HCT116 (cell line): ENCODE data around the gene AK5. TPM values are rescaled to one million over a fixed set of nuclear protein-coding genes. Genes with fewer than 3 reads are reported as not detected.

ENCODE experiments used
- ATAC-seq: fragments of 200-7000 bp; cut with Tn5 transposase; 2 replicates; pipeline ENCODE4 v1.9.1; 2020; ENCODE audit warnings: mild to moderate bottlenecking, moderate library complexity
- BruUV-seq: library from RNA; stranded (reverse); fragments of 400-500 nt; replicated peaks from 2 replicates; lab custom pipeline; 2021; lab: Mats Ljungman, UMichigan
- CTCF ChIA-PET: fragments of 300-600 bp; sonication (Branson Sonifier 250); formaldehyde crosslinking; loops from one replicate; lab custom pipeline; 2021; ENCODE audit warnings: antibody characterized with exemption; lab: Charles Lee
- POLR2A ChIA-PET: fragments of 300-600, 350-600 bp; sonication (Branson Sonifier 250); formaldehyde crosslinking; loops from one replicate; lab custom pipeline; 2021; ENCODE audit warnings: antibody characterized with exemption; lab: Charles Lee
- RAD21 ChIA-PET, 2 experiments: fragments of 300-600 bp; sonication (Branson Sonifier 250); formaldehyde crosslinking; loops; one replicate each; lab custom pipeline; 2023; ENCODE audit warnings: low total read pairs in 2 of 2; ENCODE audit not compliant: uncharacterized antibody in 2 of 2, unreplicated experiment in 2 of 2, low non-redundant PET in 1 of 2; lab: Charles Lee
- DNase-seq: peaks from one replicate; pipeline ENCODE4 v3.0.0-alpha.2; 2010; ENCODE audit warnings: low read depth, low spot score
- H2AFZ ChIP-seq: fragments of 200-600 bp; shearing (Covaris generic), sonication (generic); 2 replicates; pipeline ENCODE4 v1.6.1; 2017; ENCODE audit warnings: low read depth, mixed run types, mixed read lengths, antibody characterized with exemption, low read length; ENCODE audit not compliant: poor library complexity, severe bottlenecking
- H3K27ac ChIP-seq: 2 replicates; pipeline ENCODE4 v1.5.1; 2012; ENCODE audit warnings: low read depth, low read length
- H3K27me3 ChIP-seq: fragments of 200-600 bp; sonication (generic); 2 replicates; pipeline ENCODE4 v1.6.1; 2016; ENCODE audit warnings: mixed run types, low read length, mixed read lengths; ENCODE audit not compliant: insufficient read depth
- H3K36me3 ChIP-seq, 2 experiments: fragments of 200-500 bp in 1 of 2; fragments of 200-600 bp in 1 of 2; sonication (Bioruptor generic) in 1 of 2; sonication (generic) in 1 of 2; 2 replicates each; pipeline versions ENCODE4 v1.5.1 to v1.6.1; 2014 to 2016; ENCODE audit warnings: low read length in 2 of 2, inconsistent platforms in 1 of 2, mixed read lengths in 1 of 2, mixed run types in 1 of 2; ENCODE audit not compliant: insufficient read depth in 2 of 2, control insufficient read depth in 1 of 2
- H3K4me1 ChIP-seq, 2 experiments: fragments of 200-600 bp in 1 of 2; sonication (generic) in 1 of 2; 2 replicates each; pipeline versions ENCODE4 v1.5.1 to v1.6.1; 2012 to 2017; ENCODE audit warnings: low read length in 2 of 2, inconsistent platforms in 1 of 2, mild to moderate bottlenecking in 1 of 2, mixed read lengths in 1 of 2, mixed run types in 1 of 2, moderate library complexity in 1 of 2; ENCODE audit not compliant: insufficient read depth in 2 of 2, control insufficient read depth in 1 of 2
- H3K4me2 ChIP-seq: fragments of 200-600 bp; sonication (generic); 2 replicates; pipeline ENCODE4 v1.6.1; 2017; ENCODE audit warnings: mixed run types, low read length, mixed read lengths
- H3K4me3 ChIP-seq, 2 experiments: fragments of 200-600 bp in 1 of 2; sonication (generic) in 1 of 2; replicated peaks in 1 of 2; 2 replicates each; pipeline ENCODE4 v1.5.1; 2011 to 2016; ENCODE audit warnings: low read length in 2 of 2, control low read depth in 1 of 2, low read depth in 1 of 2, mild to moderate bottlenecking in 1 of 2, mixed read lengths in 1 of 2, mixed run types in 1 of 2
- H3K79me2 ChIP-seq: fragments of 200-600 bp; sonication (generic); 2 replicates; pipeline ENCODE4 v1.6.1; 2017; ENCODE audit warnings: mild to moderate bottlenecking, mixed run types, low read length, moderate library complexity, mixed read lengths; ENCODE audit not compliant: insufficient read depth
- H3K9ac ChIP-seq: fragments of 200-600 bp; sonication (generic); 2 replicates; pipeline ENCODE4 v1.6.1; 2016; ENCODE audit warnings: low read length, mixed read lengths
- H3K9me2 ChIP-seq: fragments of 200-600 bp; sonication (generic), shearing (Covaris generic); 2 replicates; pipeline ENCODE4 v1.6.1; 2017; ENCODE audit warnings: mixed run types, mild to moderate bottlenecking, moderate library complexity; ENCODE audit not compliant: insufficient read depth
- H3K9me3 ChIP-seq, 2 experiments: fragments of 200-500 bp in 1 of 2; fragments of 200-600 bp in 1 of 2; sonication (Bioruptor generic) in 1 of 2; sonication (generic) in 1 of 2; 2 replicates each; pipeline ENCODE4 v1.6.1; 2014 to 2017; ENCODE audit warnings: low read length in 2 of 2, mixed read lengths in 2 of 2, inconsistent platforms in 1 of 2, low read depth in 1 of 2, mild to moderate bottlenecking in 1 of 2, mixed run types in 1 of 2, moderate library complexity in 1 of 2; ENCODE audit not compliant: control insufficient read depth in 1 of 2, insufficient read depth in 1 of 2
- H4K20me1 ChIP-seq: fragments of 200-600 bp; sonication (generic), shearing (Covaris generic); 2 replicates; pipeline ENCODE4 v1.6.1; 2017; ENCODE audit warnings: mixed run types, mild to moderate bottlenecking, moderate library complexity; ENCODE audit not compliant: insufficient read depth
- CBX3 ChIP-seq: IDR thresholded peaks from 2 replicates; pipeline ENCODE4 v1.6.1; 2012; ENCODE audit warnings: low read depth
- ELF1 ChIP-seq: IDR thresholded peaks from 2 replicates; pipeline ENCODE4 v1.6.1; 2012; ENCODE audit warnings: low read depth, borderline replicate concordance
- EZH2 ChIP-seq: fragments of 200-600 bp; sonication (generic); IDR thresholded peaks from 2 replicates; pipeline ENCODE4 v1.6.1; 2017; ENCODE audit warnings: antibody characterized with exemption, mixed run types
- JUND ChIP-seq: IDR thresholded peaks from 2 replicates; pipeline ENCODE4 v1.6.1; 2012
- YY1 ChIP-seq: IDR thresholded peaks from 2 replicates; pipeline ENCODE4 v1.6.1; 2011; ENCODE audit warnings: low read length, low read depth, moderate library complexity, mild to moderate bottlenecking; ENCODE audit not compliant: insufficient replicate concordance; ENCODE audit errors: extremely low read depth
- ZNF274 ChIP-seq: fragments of 200-500 bp; sonication (Bioruptor generic); IDR thresholded peaks from 2 replicates; pipeline ENCODE4 v1.6.1; 2014; ENCODE audit warnings: mild to moderate bottlenecking, low read depth, low read length, inconsistent platforms
- intact Hi-C: fragments of 100-400 bp; cut with micrococcal nuclease; formaldehyde crosslinking; loops from 2 replicates; pipeline ENCODE4 v1.10.0; 2022
- total RNA-seq: library from RNA; stranded (reverse); gene quantifications from one replicate; pipeline ENCODE4 v1.2.1, GENCODE V29; 2021; ENCODE audit not compliant: unreplicated experiment
- TF ChIP-seq, protein P1 (sequence below), 3 experiments: fragments of 200-600 bp in 1 of 3; sonication (generic) in 1 of 3; IDR thresholded peaks in 2 of 3; conservative IDR thresholded peaks in 1 of 3; 2 replicates each; pipeline ENCODE4 v1.5.1; 2012 to 2017; ENCODE audit warnings: low read depth in 2 of 3, low read length in 2 of 3, antibody characterized with exemption in 1 of 3, borderline replicate concordance in 1 of 3, control low read depth in 1 of 3, mild to moderate bottlenecking in 1 of 3, mixed read lengths in 1 of 3, mixed run types in 1 of 3, moderate library complexity in 1 of 3; ENCODE audit not compliant: insufficient read depth in 1 of 3
- TF ChIP-seq, protein P2 (sequence below): IDR thresholded peaks from 2 replicates; pipeline ENCODE4 v1.6.1; 2012; ENCODE audit warnings: low read depth

The AK5 gene
- total RNA-seq, 1 experiment from 2014 or later: 0.22 TPM

GRCh38 chr1:77608893-77609292, 327.1 kb downstream of the AK5 start:
- CTCF ChIA-PET: no interaction called here
- Histone ChIP-seq H3K79me2 (peaks cover 72% of the 10 kb centered on the region), H3K9me2 (no peaks in the 10 kb centered on the region), H3K9me3 (peaks cover 10% of the 10 kb centered on the region in 2 experiments; a peak in 3 of 4 replicates), H3K27me3 (no peaks in the 10 kb centered on the region), H3K27ac (no peak overlapping the region), H4K20me1 (no peaks in the 10 kb centered on the region), H3K36me3 (no peaks in the 10 kb centered on the region; a peak in 1 of 4 replicates), H3K4me3 (no peak overlapping the region), H2AFZ (no peak overlapping the region), H3K4me1 (peaks cover 5 to 15% of the 10 kb centered on the region in 2 experiments; a peak in 1 of 4 replicates), H3K9ac (no peak overlapping the region), H3K4me2 (no peak overlapping the region)
- BruUV-seq: no TSS peak
- TF ChIP-seq EZH2 (no peak), CBX3 (peak; percentile 60; the same call in 1 of the 2 replicates), ELF1 (no peak), JUND (no peak), YY1 (no peak), ZNF274 (no peak)
- TF ChIP-seq, protein P1, sequence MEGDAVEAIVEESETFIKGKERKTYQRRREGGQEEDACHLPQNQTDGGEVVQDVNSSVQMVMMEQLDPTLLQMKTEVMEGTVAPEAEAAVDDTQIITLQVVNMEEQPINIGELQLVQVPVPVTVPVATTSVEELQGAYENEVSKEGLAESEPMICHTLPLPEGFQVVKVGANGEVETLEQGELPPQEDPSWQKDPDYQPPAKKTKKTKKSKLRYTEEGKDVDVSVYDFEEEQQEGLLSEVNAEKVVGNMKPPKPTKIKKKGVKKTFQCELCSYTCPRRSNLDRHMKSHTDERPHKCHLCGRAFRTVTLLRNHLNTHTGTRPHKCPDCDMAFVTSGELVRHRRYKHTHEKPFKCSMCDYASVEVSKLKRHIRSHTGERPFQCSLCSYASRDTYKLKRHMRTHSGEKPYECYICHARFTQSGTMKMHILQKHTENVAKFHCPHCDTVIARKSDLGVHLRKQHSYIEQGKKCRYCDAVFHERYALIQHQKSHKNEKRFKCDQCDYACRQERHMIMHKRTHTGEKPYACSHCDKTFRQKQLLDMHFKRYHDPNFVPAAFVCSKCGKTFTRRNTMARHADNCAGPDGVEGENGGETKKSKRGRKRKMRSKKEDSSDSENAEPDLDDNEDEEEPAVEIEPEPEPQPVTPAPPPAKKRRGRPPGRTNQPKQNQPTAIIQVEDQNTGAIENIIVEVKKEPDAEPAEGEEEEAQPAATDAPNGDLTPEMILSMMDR (IDR thresholded peaks at IDR 0.05 in 2 of 3, conservative IDR thresholded peaks at IDR 0.05 in 1 of 3; ENCODE audit: borderline replicate concordance in 1 of 3, insufficient read depth in 1 of 3, low read depth in 2 of 3, low read length in 2 of 3): no peak
- TF ChIP-seq, protein P2, sequence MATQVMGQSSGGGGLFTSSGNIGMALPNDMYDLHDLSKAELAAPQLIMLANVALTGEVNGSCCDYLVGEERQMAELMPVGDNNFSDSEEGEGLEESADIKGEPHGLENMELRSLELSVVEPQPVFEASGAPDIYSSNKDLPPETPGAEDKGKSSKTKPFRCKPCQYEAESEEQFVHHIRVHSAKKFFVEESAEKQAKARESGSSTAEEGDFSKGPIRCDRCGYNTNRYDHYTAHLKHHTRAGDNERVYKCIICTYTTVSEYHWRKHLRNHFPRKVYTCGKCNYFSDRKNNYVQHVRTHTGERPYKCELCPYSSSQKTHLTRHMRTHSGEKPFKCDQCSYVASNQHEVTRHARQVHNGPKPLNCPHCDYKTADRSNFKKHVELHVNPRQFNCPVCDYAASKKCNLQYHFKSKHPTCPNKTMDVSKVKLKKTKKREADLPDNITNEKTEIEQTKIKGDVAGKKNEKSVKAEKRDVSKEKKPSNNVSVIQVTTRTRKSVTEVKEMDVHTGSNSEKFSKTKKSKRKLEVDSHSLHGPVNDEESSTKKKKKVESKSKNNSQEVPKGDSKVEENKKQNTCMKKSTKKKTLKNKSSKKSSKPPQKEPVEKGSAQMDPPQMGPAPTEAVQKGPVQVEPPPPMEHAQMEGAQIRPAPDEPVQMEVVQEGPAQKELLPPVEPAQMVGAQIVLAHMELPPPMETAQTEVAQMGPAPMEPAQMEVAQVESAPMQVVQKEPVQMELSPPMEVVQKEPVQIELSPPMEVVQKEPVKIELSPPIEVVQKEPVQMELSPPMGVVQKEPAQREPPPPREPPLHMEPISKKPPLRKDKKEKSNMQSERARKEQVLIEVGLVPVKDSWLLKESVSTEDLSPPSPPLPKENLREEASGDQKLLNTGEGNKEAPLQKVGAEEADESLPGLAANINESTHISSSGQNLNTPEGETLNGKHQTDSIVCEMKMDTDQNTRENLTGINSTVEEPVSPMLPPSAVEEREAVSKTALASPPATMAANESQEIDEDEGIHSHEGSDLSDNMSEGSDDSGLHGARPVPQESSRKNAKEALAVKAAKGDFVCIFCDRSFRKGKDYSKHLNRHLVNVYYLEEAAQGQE: no peak
- intact Hi-C loops: no loop called here
- DNase-seq (no peak), ATAC-seq (no peak)
- POLR2A ChIA-PET: no interaction called here
- RAD21 ChIA-PET: no interaction called here

Other genes with a start within 250 kb of the AK5 start
- 23.3 TPM for gene PIGK, start 62.6 kb upstream of the AK5 start, total RNA-seq